ENCODE measurements around the gene SAE1. TPM values are rescaled to one million over a fixed set of nuclear protein-coding genes. Genes with fewer than 3 reads are reported as not detected.
"Not testable (repeated sequence)": the region's sequence is repeated elsewhere in the genome, so short reads cannot be mapped to it uniquely, and the experiment has no call there.

SAE1 gene
- total RNA-seq, 2 donors from 2014 or later, result 95.6 to 158 TPM

GRCh38 chr19:47124937-47125668 is 5.5 kb upstream of the SAE1 start:
- ATAC-seq (peak in 1 of 2 donors; percentile 77), DNase-seq (ENCODE audit: low spot score) (no peak)
- no peak overlapping the region for H3K4me3 Mint-ChIP-seq
- H3K9me3 Mint-ChIP-seq, result no peaks in the 10 kb centered on the region
- no peaks in the 10 kb centered on the region for H3K27me3 Mint-ChIP-seq
- peaks cover 0 to 8% of the 10 kb centered on the region in 2 donors for H3K4me1 Mint-ChIP-seq (ENCODE audit: low read depth in 2 of 2)
- no peaks in the 10 kb centered on the region for H3K36me3 Mint-ChIP-seq
- H3K27ac Mint-ChIP-seq, result peak overlapping the region in 1 of 2 donors; percentile 27

- Mint-ChIP-seq H3K36me3 (peaks cover 5% of the 10 kb centered on the region), H3K9me3 (peaks cover 3% of the 10 kb centered on the region), H3K27me3 (no peaks in the 10 kb centered on the region), H3K4me3 (no peak overlapping the region), H3K27ac (no peak overlapping the region), H3K4me1 (ENCODE audit: low read depth in 2 of 2) (peaks cover 4 to 13% of the 10 kb centered on the region in 2 donors)
- no peak for ATAC-seq
- DNase-seq (ENCODE audit: low spot score), result no peak
These were observed 5.0 kb upstream of the SAE1 start for GRCh38 chr19:47125669-47125938.

- H3K36me3 Mint-ChIP-seq, result peaks cover 25% of the 10 kb centered on the region
- peaks cover 37 to 44% of the 10 kb centered on the region in 2 donors for H3K4me1 Mint-ChIP-seq (ENCODE audit: low read depth in 2 of 2)
- H3K27me3 Mint-ChIP-seq, result no peaks in the 10 kb centered on the region
- no peak overlapping the region for H3K4me3 Mint-ChIP-seq
- peak overlapping the region; percentile 97 for H3K27ac Mint-ChIP-seq
- ATAC-seq, result no peak
- DNase-seq (ENCODE audit: low spot score), result no peak
- peaks cover 3% of the 10 kb centered on the region for H3K9me3 Mint-ChIP-seq
These were observed 1.1 kb upstream of the SAE1 start for GRCh38 chr19:47129579-47129978.

GRCh38 chr19:47130120-47130588 is 481 bp upstream of the SAE1 start:
- peaks cover 3% of the 10 kb centered on the region for H3K9me3 Mint-ChIP-seq
- peaks cover 25% of the 10 kb centered on the region for H3K36me3 Mint-ChIP-seq
- H3K4me3 Mint-ChIP-seq, result peak overlapping the region; percentile 96
- DNase-seq (ENCODE audit: low spot score), result no peak
- peaks cover 37 to 45% of the 10 kb centered on the region in 2 donors for H3K4me1 Mint-ChIP-seq (ENCODE audit: low read depth in 2 of 2)
- no peak for ATAC-seq
- peak overlapping the region; percentile 97 for H3K27ac Mint-ChIP-seq
- H3K27me3 Mint-ChIP-seq, result no peaks in the 10 kb centered on the region

GRCh38 chr19:47132194-47132852 is 1.7 kb downstream of the SAE1 start:
- Mint-ChIP-seq H3K4me3 (peak overlapping the region; percentile 96), H3K9me3 (peaks cover 3% of the 10 kb centered on the region), H3K27ac (peak overlapping the region; percentile 97), H3K27me3 (no peaks in the 10 kb centered on the region), H3K4me1 (ENCODE audit: low read depth in 2 of 2) (peaks cover 40 to 48% of the 10 kb centered on the region in 2 donors), H3K36me3 (peaks cover 25% of the 10 kb centered on the region)
- ATAC-seq (no peak), DNase-seq (ENCODE audit: low spot score) (no peak)

GRCh38 chr19:47133021-47133471 is 2.4 kb downstream of the SAE1 start:
- peaks cover 40 to 48% of the 10 kb centered on the region in 2 donors for H3K4me1 Mint-ChIP-seq (ENCODE audit: low read depth in 2 of 2)
- peak overlapping the region; percentile 97 for H3K27ac Mint-ChIP-seq
- no peaks in the 10 kb centered on the region for H3K27me3 Mint-ChIP-seq
- H3K9me3 Mint-ChIP-seq, result peaks cover 3% of the 10 kb centered on the region
- H3K36me3 Mint-ChIP-seq, result peaks cover 25% of the 10 kb centered on the region
- peak overlapping the region; percentile 96 for H3K4me3 Mint-ChIP-seq
- ATAC-seq (no peak), DNase-seq (ENCODE audit: low spot score) (no peak)

GRCh38 chr19:47134545-47134944 is 3.9 kb downstream of the SAE1 start:
- Mint-ChIP-seq H3K27me3 (no peaks in the 10 kb centered on the region), H3K9me3 (peaks cover 3% of the 10 kb centered on the region), H3K27ac (peak overlapping the region in 1 of 2 donors; percentile 1), H3K4me3 (peak overlapping the region; percentile 1), H3K4me1 (ENCODE audit: low read depth in 2 of 2) (peaks cover 47 to 48% of the 10 kb centered on the region in 2 donors), H3K36me3 (peaks cover 25% of the 10 kb centered on the region)
- ATAC-seq, result no peak
- no peak for DNase-seq (ENCODE audit: low spot score)

GRCh38 chr19:47135156-47135555 is 4.5 kb downstream of the SAE1 start:
- Mint-ChIP-seq H3K4me3 (no peak overlapping the region), H3K4me1 (ENCODE audit: low read depth in 2 of 2) (peaks cover 43 to 47% of the 10 kb centered on the region in 2 donors), H3K9me3 (peaks cover 3% of the 10 kb centered on the region), H3K36me3 (peaks cover 25% of the 10 kb centered on the region), H3K27ac (peak overlapping the region in 1 of 2 donors; percentile 1), H3K27me3 (no peaks in the 10 kb centered on the region)
- DNase-seq (ENCODE audit: low spot score) (no peak), ATAC-seq (no peak)

- not testable (repeated sequence) for H3K9me3 Mint-ChIP-seq; ATAC-seq; DNase-seq (ENCODE audit: low spot score); H3K27me3 Mint-ChIP-seq; H3K36me3 Mint-ChIP-seq; H3K4me3 Mint-ChIP-seq
- Mint-ChIP-seq H3K27ac (peak overlapping the region; percentile 1 to 70), H3K4me1 (ENCODE audit: low read depth in 2 of 2) (peaks cover 18 to 23% of the 10 kb centered on the region in 2 donors)
These were observed 10.6 kb downstream of the SAE1 start for GRCh38 chr19:47141252-47141651.

- no peak overlapping the region for H3K27ac Mint-ChIP-seq
- peaks cover 23 to 25% of the 10 kb centered on the region in 2 donors for H3K4me1 Mint-ChIP-seq (ENCODE audit: low read depth in 2 of 2)
- H3K36me3 Mint-ChIP-seq, result peaks cover 12% of the 10 kb centered on the region
- no peak for ATAC-seq
- no peak overlapping the region for H3K4me3 Mint-ChIP-seq
- H3K9me3 Mint-ChIP-seq, result no peaks in the 10 kb centered on the region
- DNase-seq (ENCODE audit: low spot score), result no peak
- no peaks in the 10 kb centered on the region for H3K27me3 Mint-ChIP-seq
These were observed 11.1 kb downstream of the SAE1 start for GRCh38 chr19:47141695-47142094.

GRCh38 chr19:47142779-47143178 is 12.1 kb downstream of the SAE1 start:
- no peak overlapping the region for H3K4me3 Mint-ChIP-seq
- ATAC-seq (no peak), DNase-seq (ENCODE audit: low spot score) (no peak)
- H3K4me1 Mint-ChIP-seq (ENCODE audit: low read depth in 2 of 2), result peaks cover 25 to 26% of the 10 kb centered on the region in 2 donors
- H3K36me3 Mint-ChIP-seq, result peaks cover 17% of the 10 kb centered on the region
- H3K9me3 Mint-ChIP-seq, result no peaks in the 10 kb centered on the region
- no peak overlapping the region for H3K27ac Mint-ChIP-seq
- H3K27me3 Mint-ChIP-seq, result no peaks in the 10 kb centered on the region

- ATAC-seq (no peak), DNase-seq (ENCODE audit: low spot score) (no peak)
- H3K9me3 Mint-ChIP-seq, result no peaks in the 10 kb centered on the region
- H3K36me3 Mint-ChIP-seq, result peaks cover 21% of the 10 kb centered on the region
- no peak overlapping the region for H3K4me3 Mint-ChIP-seq
- H3K27ac Mint-ChIP-seq, result no peak overlapping the region
- H3K27me3 Mint-ChIP-seq, result no peaks in the 10 kb centered on the region
- H3K4me1 Mint-ChIP-seq (ENCODE audit: low read depth in 2 of 2), result peaks cover 23 to 26% of the 10 kb centered on the region in 2 donors
These were observed 12.9 kb downstream of the SAE1 start for GRCh38 chr19:47143322-47144073.

- peaks cover 18 to 26% of the 10 kb centered on the region in 2 donors for H3K4me1 Mint-ChIP-seq (ENCODE audit: low read depth in 2 of 2)
- no peaks in the 10 kb centered on the region for H3K27me3 Mint-ChIP-seq
- no peak overlapping the region for H3K27ac Mint-ChIP-seq
- H3K4me3 Mint-ChIP-seq, result no peak overlapping the region
- no peak for ATAC-seq
- DNase-seq (ENCODE audit: low spot score), result no peak
- H3K36me3 Mint-ChIP-seq, result peaks cover 21% of the 10 kb centered on the region
- no peaks in the 10 kb centered on the region for H3K9me3 Mint-ChIP-seq
These were observed 14.0 kb downstream of the SAE1 start for GRCh38 chr19:47144630-47145029.

All from natural killer cell treated with Interleukin-12 subunit alpha and Interleukin-12 subunit beta and Interleukin-15 and Interleukin-18, amount 100 ng/mL, for 72 hours (primary cell).